ENCODE measurements around the gene KLHDC10.

- TF ChIP-seq CTCF (IDR thresholded peaks at IDR 0.05): no peak
- TF ChIP-seq POLR2A (IDR thresholded peaks at IDR 0.05): no peak
- TF ChIP-seq POLR2AphosphoS5 (IDR thresholded peaks at IDR 0.05): no peak
These were observed 75.2 kb downstream of the KLHDC10 start for GRCh38 chr7:130145424-130146100.
